Panc1 (cell line): ENCODE results near the gene MYMK. TPM values are rescaled to one million over a fixed set of nuclear protein-coding genes. Genes with fewer than 3 reads are reported as not detected.

Experiments
- ATAC-seq: fragments of 200-7000 bp; cut with Tn5 transposase; 2 replicates; pipeline ENCODE4 v1.9.1; 2020; ENCODE audit warnings: mild to moderate bottlenecking, moderate library complexity
- BruUV-seq: library from RNA; stranded (reverse); fragments of 400-500 nt; replicated peaks from 2 replicates; lab custom pipeline; 2021; lab: Mats Ljungman, UMichigan
- CTCF ChIA-PET: fragments of 300-600 bp; sonication (Branson Sonifier 250); formaldehyde crosslinking; loops from one replicate; lab custom pipeline; 2022; ENCODE audit warnings: antibody characterized with exemption; lab: Charles Lee
- POLR2A ChIA-PET: fragments of 300-600 bp; sonication (Branson Sonifier 250); formaldehyde crosslinking; loops from one replicate; lab custom pipeline; 2022; ENCODE audit warnings: antibody characterized with exemption; lab: Charles Lee
- DNase-seq: peaks from one replicate; pipeline ENCODE4 v3.0.0-alpha.2; 2010; ENCODE audit warnings: low read depth, low spot score
- H3K27ac ChIP-seq: 2 replicates; pipeline ENCODE4 v1.5.1; 2011; ENCODE audit warnings: mild to moderate bottlenecking, low read length, inconsistent platforms
- H3K27me3 ChIP-seq: fragments of 200-500 bp; sonication (Bioruptor generic); 2 replicates; pipeline ENCODE4 v1.6.0; 2014; ENCODE audit warnings: low read length, inconsistent platforms; ENCODE audit not compliant: control insufficient read depth, insufficient read depth
- H3K36me3 ChIP-seq: fragments of 200-500 bp; sonication (Bioruptor generic); 2 replicates; pipeline ENCODE4 v1.5.1; 2014; ENCODE audit warnings: inconsistent platforms, mild to moderate bottlenecking, low read length, moderate library complexity; ENCODE audit not compliant: control insufficient read depth, insufficient read depth
- H3K4me1 ChIP-seq: 2 replicates; pipeline ENCODE4 v1.5.1; 2011; ENCODE audit warnings: inconsistent platforms, mild to moderate bottlenecking, low read length, moderate library complexity; ENCODE audit not compliant: control insufficient read depth, insufficient read depth
- H3K4me3 ChIP-seq, 2 experiments: 2 replicates each; pipeline ENCODE4 v1.5.1; 2011 to 2012; ENCODE audit warnings: low read depth in 2 of 2, low read length in 2 of 2, mild to moderate bottlenecking in 2 of 2, inconsistent platforms in 1 of 2, moderate library complexity in 1 of 2
- H3K9me3 ChIP-seq: fragments of 200-500 bp; sonication (Bioruptor generic); 2 replicates; pipeline ENCODE4 v1.5.1; 2014; ENCODE audit warnings: low read depth, mild to moderate bottlenecking, inconsistent platforms, low read length, moderate library complexity; ENCODE audit not compliant: control insufficient read depth, insufficient read depth
- POLR2AphosphoS5 ChIP-seq: IDR thresholded peaks from 2 replicates; pipeline ENCODE4 v1.6.1; 2012; ENCODE audit warnings: mild to moderate bottlenecking, low read depth, low read length, moderate library complexity
- SIN3A ChIP-seq: IDR thresholded peaks from 2 replicates; pipeline ENCODE4 v1.6.1; 2012; ENCODE audit warnings: low read depth, mild to moderate bottlenecking, low read length, moderate library complexity, borderline replicate concordance; ENCODE audit not compliant: insufficient read depth
- TCF7L2 ChIP-seq: IDR thresholded peaks from 2 replicates; pipeline ENCODE4 v1.6.1; 2011; ENCODE audit warnings: mild to moderate bottlenecking, low read depth, low read length, inconsistent platforms
- in situ Hi-C: cut with HindIII; loops from 2 replicates; pipeline ENCODE4 v1.10.0; 2016; ENCODE audit warnings: low sequenced_read_pairs, low pct_unique_long_range_greater_than_20kb
- intact Hi-C: fragments of 100-400 bp; cut with micrococcal nuclease; formaldehyde crosslinking; loops from one replicate; pipeline ENCODE4 v1.10.0; 2022; ENCODE audit not compliant: unreplicated experiment
- total RNA-seq: library from RNA; stranded (reverse); gene quantifications from one replicate; pipeline ENCODE4 v1.2.1, GENCODE V29; 2021; ENCODE audit not compliant: unreplicated experiment
- TF ChIP-seq, protein P1 (sequence below), 2 experiments: IDR thresholded peaks; 2 replicates each; pipeline ENCODE4 v1.6.1; 2011 to 2012; ENCODE audit warnings: low read depth in 2 of 2, control low read depth in 1 of 2, low read length in 1 of 2, mild to moderate bottlenecking in 1 of 2, moderate library complexity in 1 of 2; ENCODE audit not compliant: insufficient read depth in 1 of 2
- TF ChIP-seq, protein P2 (sequence below): fragments of 450-650 bp; IDR thresholded peaks from 2 replicates; pipeline ENCODE4 v1.5.1; 2017; ENCODE audit warnings: mild to moderate bottlenecking

The MYMK gene
- total RNA-seq, 1 experiment from 2014 or later, result not detected

DNA sequence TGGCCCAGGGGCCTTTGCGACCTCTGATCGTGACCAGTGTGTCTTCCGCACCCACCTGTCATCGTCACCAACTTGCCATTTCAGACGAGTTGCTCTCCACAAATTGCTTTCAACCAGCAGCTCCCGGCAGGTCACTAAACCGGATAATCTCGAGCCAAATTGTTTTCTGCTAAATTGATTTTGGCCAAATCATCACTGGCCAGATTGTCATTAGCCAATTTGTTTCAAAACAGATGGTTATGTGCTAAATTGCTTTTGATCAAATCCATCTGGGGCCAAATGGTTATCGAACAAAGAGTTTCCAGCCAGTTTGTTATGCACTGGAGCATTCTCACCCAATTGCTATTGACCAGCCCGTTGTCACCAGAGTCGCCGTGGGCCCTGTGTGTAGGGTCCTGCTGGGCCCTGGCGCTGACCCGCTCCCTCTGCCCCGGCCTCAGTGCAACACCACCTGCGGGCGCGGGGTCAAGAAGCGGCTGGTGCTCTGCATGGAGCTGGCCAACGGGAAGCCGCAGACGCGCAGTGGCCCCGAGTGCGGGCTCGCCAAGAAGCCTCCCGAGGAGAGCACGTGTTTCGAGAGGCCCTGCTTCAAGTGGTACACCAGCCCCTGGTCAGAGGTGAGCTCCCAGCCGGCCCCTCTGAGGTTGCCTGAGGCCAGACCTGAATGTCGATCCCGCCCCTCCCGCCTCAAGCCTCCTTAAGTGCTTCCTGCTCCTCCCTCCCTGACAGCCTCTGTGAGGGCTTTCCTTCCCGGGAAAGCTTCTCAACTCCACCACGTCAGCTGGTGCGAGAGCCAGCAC is 45.3 kb upstream of the MYMK start:
- Histone ChIP-seq H3K27ac (no peak overlapping the region), H3K9me3 (no peaks in the 10 kb centered on the region), H3K27me3 (no peaks in the 10 kb centered on the region), H3K4me3 (no peak overlapping the region), H3K4me1 (no peaks in the 10 kb centered on the region), H3K36me3 (no peaks in the 10 kb centered on the region)
- no peak for DNase-seq
- no TSS peak for BruUV-seq
- ChIA-PET POLR2A (no interaction called here), CTCF (no interaction called here)
- TF ChIP-seq, protein P1, sequence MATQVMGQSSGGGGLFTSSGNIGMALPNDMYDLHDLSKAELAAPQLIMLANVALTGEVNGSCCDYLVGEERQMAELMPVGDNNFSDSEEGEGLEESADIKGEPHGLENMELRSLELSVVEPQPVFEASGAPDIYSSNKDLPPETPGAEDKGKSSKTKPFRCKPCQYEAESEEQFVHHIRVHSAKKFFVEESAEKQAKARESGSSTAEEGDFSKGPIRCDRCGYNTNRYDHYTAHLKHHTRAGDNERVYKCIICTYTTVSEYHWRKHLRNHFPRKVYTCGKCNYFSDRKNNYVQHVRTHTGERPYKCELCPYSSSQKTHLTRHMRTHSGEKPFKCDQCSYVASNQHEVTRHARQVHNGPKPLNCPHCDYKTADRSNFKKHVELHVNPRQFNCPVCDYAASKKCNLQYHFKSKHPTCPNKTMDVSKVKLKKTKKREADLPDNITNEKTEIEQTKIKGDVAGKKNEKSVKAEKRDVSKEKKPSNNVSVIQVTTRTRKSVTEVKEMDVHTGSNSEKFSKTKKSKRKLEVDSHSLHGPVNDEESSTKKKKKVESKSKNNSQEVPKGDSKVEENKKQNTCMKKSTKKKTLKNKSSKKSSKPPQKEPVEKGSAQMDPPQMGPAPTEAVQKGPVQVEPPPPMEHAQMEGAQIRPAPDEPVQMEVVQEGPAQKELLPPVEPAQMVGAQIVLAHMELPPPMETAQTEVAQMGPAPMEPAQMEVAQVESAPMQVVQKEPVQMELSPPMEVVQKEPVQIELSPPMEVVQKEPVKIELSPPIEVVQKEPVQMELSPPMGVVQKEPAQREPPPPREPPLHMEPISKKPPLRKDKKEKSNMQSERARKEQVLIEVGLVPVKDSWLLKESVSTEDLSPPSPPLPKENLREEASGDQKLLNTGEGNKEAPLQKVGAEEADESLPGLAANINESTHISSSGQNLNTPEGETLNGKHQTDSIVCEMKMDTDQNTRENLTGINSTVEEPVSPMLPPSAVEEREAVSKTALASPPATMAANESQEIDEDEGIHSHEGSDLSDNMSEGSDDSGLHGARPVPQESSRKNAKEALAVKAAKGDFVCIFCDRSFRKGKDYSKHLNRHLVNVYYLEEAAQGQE (IDR thresholded peaks at IDR 0.05; ENCODE audit: insufficient read depth in 1 of 2, low read depth in 2 of 2, low read length in 1 of 2), result no peak
- TF ChIP-seq, protein P2, sequence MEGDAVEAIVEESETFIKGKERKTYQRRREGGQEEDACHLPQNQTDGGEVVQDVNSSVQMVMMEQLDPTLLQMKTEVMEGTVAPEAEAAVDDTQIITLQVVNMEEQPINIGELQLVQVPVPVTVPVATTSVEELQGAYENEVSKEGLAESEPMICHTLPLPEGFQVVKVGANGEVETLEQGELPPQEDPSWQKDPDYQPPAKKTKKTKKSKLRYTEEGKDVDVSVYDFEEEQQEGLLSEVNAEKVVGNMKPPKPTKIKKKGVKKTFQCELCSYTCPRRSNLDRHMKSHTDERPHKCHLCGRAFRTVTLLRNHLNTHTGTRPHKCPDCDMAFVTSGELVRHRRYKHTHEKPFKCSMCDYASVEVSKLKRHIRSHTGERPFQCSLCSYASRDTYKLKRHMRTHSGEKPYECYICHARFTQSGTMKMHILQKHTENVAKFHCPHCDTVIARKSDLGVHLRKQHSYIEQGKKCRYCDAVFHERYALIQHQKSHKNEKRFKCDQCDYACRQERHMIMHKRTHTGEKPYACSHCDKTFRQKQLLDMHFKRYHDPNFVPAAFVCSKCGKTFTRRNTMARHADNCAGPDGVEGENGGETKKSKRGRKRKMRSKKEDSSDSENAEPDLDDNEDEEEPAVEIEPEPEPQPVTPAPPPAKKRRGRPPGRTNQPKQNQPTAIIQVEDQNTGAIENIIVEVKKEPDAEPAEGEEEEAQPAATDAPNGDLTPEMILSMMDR, result no peak
- TF ChIP-seq POLR2AphosphoS5 (no peak), TCF7L2 (no peak), SIN3A (no peak)
- in situ Hi-C loops (no loop called here), intact Hi-C loops (no loop called here)
- no peak for ATAC-seq

- Histone ChIP-seq H3K4me1 (no peaks in the 10 kb centered on the region), H3K4me3 (no peak overlapping the region), H3K36me3 (no peaks in the 10 kb centered on the region), H3K27ac (no peak overlapping the region), H3K27me3 (no peaks in the 10 kb centered on the region), H3K9me3 (no peaks in the 10 kb centered on the region)
- in situ Hi-C loops, result no loop called here
- DNase-seq (no peak), ATAC-seq (no peak)
- ChIA-PET CTCF (no interaction called here), POLR2A (no interaction called here)
- intact Hi-C loops, result no loop called here
- no TSS peak for BruUV-seq
- TF ChIP-seq TCF7L2 (no peak), POLR2AphosphoS5 (no peak), SIN3A (no peak)
- TF ChIP-seq, protein P1 (IDR thresholded peaks at IDR 0.05; ENCODE audit: insufficient read depth in 1 of 2, low read depth in 2 of 2, low read length in 1 of 2), result no peak
- TF ChIP-seq, protein P2, result no peak
These were observed 44.5 kb upstream of the MYMK start for GRCh38 chr9:133569121-133569785.
